Parathyroid adenoma (tissue), 2 donors: Measurements from ENCODE around the gene TMEM273.
A peak's percentile ranks its signal among the peaks of the same experiment; 100 is the strongest.

Source experiments
- H2AFZ ChIP-seq: fragments of 300-600 bp; sonication (generic); one replicate; pipeline ENCODE4 v1.7.0; 2017; ENCODE audit warnings: antibody characterized with exemption, mild to moderate bottlenecking
- H3K27ac ChIP-seq: fragments of 300-600 bp; sonication (generic); one replicate; pipeline ENCODE4 v1.7.0; 2017
- H3K27me3 ChIP-seq: fragments of 300-600 bp; sonication (generic); one replicate; pipeline ENCODE4 v1.7.0; 2017; ENCODE audit warnings: low read length; ENCODE audit not compliant: control insufficient read depth, insufficient read depth
- H3K36me3 ChIP-seq: fragments of 300-600 bp; sonication (generic); one replicate; pipeline ENCODE4 v1.7.0; 2017; ENCODE audit warnings: low read length; ENCODE audit not compliant: control insufficient read depth, insufficient read depth
- H3K4me1 ChIP-seq: fragments of 300-600 bp; sonication (generic); one replicate; pipeline ENCODE4 v1.7.0; 2017; ENCODE audit warnings: control low read depth
- H3K4me2 ChIP-seq: fragments of 300-600 bp; sonication (generic); one replicate; pipeline ENCODE4 v1.7.0; 2017; ENCODE audit warnings: low read length
- H3K4me3 ChIP-seq: fragments of 300-600 bp; sonication (generic); one replicate; pipeline ENCODE4 v1.7.0; 2017; ENCODE audit warnings: low read depth, low read length
- H3K79me2 ChIP-seq: fragments of 300-600 bp; sonication (generic); one replicate; pipeline ENCODE4 v1.7.0; 2017; ENCODE audit warnings: control low read depth
- H3K9ac ChIP-seq: fragments of 300-600 bp; sonication (generic); one replicate; pipeline ENCODE4 v1.7.0; 2017; ENCODE audit warnings: mild to moderate bottlenecking
- H3K9me3 ChIP-seq: fragments of 300-600 bp; sonication (generic); one replicate; pipeline ENCODE4 v1.7.0; 2017; ENCODE audit warnings: low read length; ENCODE audit not compliant: control insufficient read depth
- CTCF ChIP-seq: fragments of 300-600 bp; sonication (generic); IDR thresholded peaks from one replicate; pipeline ENCODE4 v1.7.0; 2017; ENCODE audit warnings: antibody characterized with exemption, mild to moderate bottlenecking
- donor health status: primary hyperparathyroidism.

Gene TMEM273

DNA sequence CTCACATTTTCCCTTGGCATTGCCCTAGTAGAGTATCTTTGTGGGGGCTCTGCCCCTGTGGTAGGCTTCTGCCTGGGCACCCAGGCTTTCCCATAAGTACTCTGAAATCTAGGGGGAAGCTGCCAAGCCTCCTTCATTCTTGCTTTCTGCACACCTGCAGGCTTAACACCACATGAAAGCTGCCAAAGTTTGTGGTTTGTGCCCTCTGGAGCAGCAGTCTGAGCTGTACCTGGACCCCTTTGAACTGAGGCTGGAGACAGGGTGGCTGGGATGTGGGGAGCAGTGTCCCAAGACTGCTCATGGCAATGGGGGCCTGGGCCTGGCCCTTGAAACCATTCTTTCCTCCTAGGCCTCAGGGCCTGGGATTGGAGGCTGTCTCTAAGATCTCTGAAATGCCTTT is 35.0 kb upstream of the TMEM273 start:
- no peak overlapping the region for H2AFZ ChIP-seq
- H3K9me3 ChIP-seq, result no peaks in the 10 kb centered on the region
- TF ChIP-seq CTCF, result no peak
- H3K27ac ChIP-seq, result peak overlapping the region; percentile 99
- no peaks in the 10 kb centered on the region for H3K79me2 ChIP-seq
- no peaks in the 10 kb centered on the region for H3K27me3 ChIP-seq
- peaks cover 57% of the 10 kb centered on the region for H3K4me1 ChIP-seq
- H3K36me3 ChIP-seq, result no peaks in the 10 kb centered on the region
- no peak overlapping the region for H3K4me2 ChIP-seq
- H3K9ac ChIP-seq, result no peak overlapping the region
- H3K4me3 ChIP-seq, result no peak overlapping the region

GRCh38 chr10:49222170-49222569 is 34.0 kb upstream of the TMEM273 start:
- H3K9ac ChIP-seq, result no peak overlapping the region
- no peak overlapping the region for H3K4me3 ChIP-seq
- no peaks in the 10 kb centered on the region for H3K36me3 ChIP-seq

DNA sequence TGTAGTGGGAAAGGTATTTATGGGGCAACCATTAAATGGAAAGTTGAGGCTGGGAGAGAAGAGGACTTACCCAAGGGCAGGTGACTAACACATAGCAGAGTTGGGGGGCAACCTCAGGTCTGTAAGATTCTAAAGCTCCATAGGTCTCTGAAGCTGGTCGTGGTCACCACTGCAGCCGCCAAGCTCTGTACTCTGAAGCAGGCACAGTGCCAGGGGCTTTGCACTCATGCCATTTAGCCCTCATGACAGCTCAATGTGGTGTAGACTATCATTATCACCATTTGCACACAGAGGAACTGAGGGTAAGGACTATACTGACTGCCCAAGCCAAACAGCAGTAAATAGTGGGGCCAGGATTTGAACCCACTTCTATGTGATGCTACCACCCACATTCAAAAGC is 32.5 kb upstream of the TMEM273 start:
- H2AFZ ChIP-seq, result no peak overlapping the region
- no peak overlapping the region for H3K4me2 ChIP-seq
- no peak overlapping the region for H3K4me3 ChIP-seq
- TF ChIP-seq CTCF, result no peak
- H3K36me3 ChIP-seq, result no peaks in the 10 kb centered on the region
- H3K9me3 ChIP-seq, result no peaks in the 10 kb centered on the region
- H3K27me3 ChIP-seq, result no peaks in the 10 kb centered on the region
- no peaks in the 10 kb centered on the region for H3K79me2 ChIP-seq
- H3K9ac ChIP-seq, result no peak overlapping the region
- no peak overlapping the region for H3K27ac ChIP-seq
- peaks cover 46% of the 10 kb centered on the region for H3K4me1 ChIP-seq

More at GRCh38 chr10:49222170-49222569, 34.0 kb upstream of the TMEM273 start:
- H3K4me2 ChIP-seq, result no peak overlapping the region
- H3K79me2 ChIP-seq, result no peaks in the 10 kb centered on the region
- no peak for TF ChIP-seq CTCF
- H3K27ac ChIP-seq, result peak overlapping the region; percentile 99
- peaks cover 58% of the 10 kb centered on the region for H3K4me1 ChIP-seq
- H2AFZ ChIP-seq, result no peak overlapping the region
- H3K9me3 ChIP-seq, result no peaks in the 10 kb centered on the region
- no peaks in the 10 kb centered on the region for H3K27me3 ChIP-seq

DNA sequence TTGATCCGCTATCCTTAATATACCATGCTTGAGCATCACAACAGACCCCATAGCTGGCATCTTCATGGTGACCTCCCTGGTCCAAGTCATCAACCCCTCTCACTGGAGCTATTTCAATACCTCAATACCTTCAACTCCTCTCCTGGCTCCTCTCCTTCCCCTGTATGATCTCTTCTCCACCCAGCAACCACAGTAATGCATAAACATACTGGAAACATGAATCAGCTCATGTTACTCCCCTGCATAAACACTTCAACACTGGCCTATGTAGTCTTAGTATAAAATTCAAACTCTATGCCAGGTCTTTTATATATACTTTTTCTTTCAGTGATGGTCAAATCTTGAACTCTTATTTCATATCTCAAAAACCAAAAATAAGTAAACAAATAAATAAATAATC is 31.8 kb upstream of the TMEM273 start:
- Histone ChIP-seq H3K4me3 (no peak overlapping the region), H3K36me3 (no peaks in the 10 kb centered on the region), H3K9ac (no peak overlapping the region), H3K27me3 (no peaks in the 10 kb centered on the region), H3K9me3 (no peaks in the 10 kb centered on the region), H2AFZ (no peak overlapping the region), H3K79me2 (no peaks in the 10 kb centered on the region), H3K4me2 (no peak overlapping the region), H3K27ac (no peak overlapping the region), H3K4me1 (peaks cover 39% of the 10 kb centered on the region)
- TF ChIP-seq CTCF, result no peak

- H3K4me3 ChIP-seq, result no peak overlapping the region
- TF ChIP-seq CTCF, result no peak
- no peaks in the 10 kb centered on the region for H3K36me3 ChIP-seq
- H3K9ac ChIP-seq, result no peak overlapping the region
- H2AFZ ChIP-seq, result peak overlapping the region; percentile 16
- H3K27me3 ChIP-seq, result no peaks in the 10 kb centered on the region
- peaks cover 33% of the 10 kb centered on the region for H3K4me1 ChIP-seq
- H3K79me2 ChIP-seq, result no peaks in the 10 kb centered on the region
- H3K4me2 ChIP-seq, result no peak overlapping the region
- no peak overlapping the region for H3K27ac ChIP-seq
- no peaks in the 10 kb centered on the region for H3K9me3 ChIP-seq
Measured at GRCh38 chr10:49219248-49219647, 31.1 kb upstream of the TMEM273 start.
